GM06990 (cell line): ENCODE results near the gene PRDM2.
A peak's percentile ranks its signal among the peaks of the same experiment; 100 is the strongest.

Experiments
- DNase-seq: peaks from one replicate; pipeline ENCODE4 v3.0.0-alpha.2; 2011; ENCODE audit not compliant: insufficient read length; ENCODE audit errors: extremely low read depth
- H3K27me3 ChIP-seq: replicated peaks from 2 replicates; pipeline ENCODE4 v1.6.0; 2011; ENCODE audit warnings: low read length; ENCODE audit not compliant: control insufficient read depth, insufficient read depth
- H3K36me3 ChIP-seq: 2 replicates; pipeline ENCODE4 v1.5.1; 2011; ENCODE audit warnings: low read length; ENCODE audit not compliant: control insufficient read depth, insufficient read depth
- H3K4me3 ChIP-seq: replicated peaks from 2 replicates; pipeline ENCODE4 v1.5.1; 2011; ENCODE audit warnings: low read depth, mild to moderate bottlenecking, control low read depth, low read length
- CTCF ChIP-seq: IDR thresholded peaks from 2 replicates; pipeline ENCODE4 v1.5.1; 2011; ENCODE audit warnings: low read length, control low read depth, mild to moderate bottlenecking, inconsistent platforms; ENCODE audit not compliant: insufficient read depth, poor library complexity, severe bottlenecking

PRDM2 gene

GRCh38 chr1:13664451-13664850, 35.5 kb upstream of the PRDM2 start:
- Histone ChIP-seq H3K27me3 (no peaks in the 10 kb centered on the region), H3K36me3 (no peaks in the 10 kb centered on the region), H3K4me3 (no peak overlapping the region)
- peak; percentile 30 for DNase-seq
- no peak for TF ChIP-seq CTCF

- no peak for TF ChIP-seq CTCF
- H3K4me3 ChIP-seq, result no peak overlapping the region
- no peaks in the 10 kb centered on the region for H3K27me3 ChIP-seq
- H3K36me3 ChIP-seq, result no peaks in the 10 kb centered on the region
- DNase-seq, result peak; percentile 17
Measured at GRCh38 chr1:13666317-13666716, 33.7 kb upstream of the PRDM2 start.

- Histone ChIP-seq H3K36me3 (no peaks in the 10 kb centered on the region), H3K4me3 (no peak overlapping the region), H3K27me3 (no peaks in the 10 kb centered on the region)
- no peak for TF ChIP-seq CTCF
- DNase-seq, result peak; percentile 63
Measured at GRCh38 chr1:13667691-13668090, 32.3 kb upstream of the PRDM2 start.

GRCh38 chr1:13674377-13674776, 25.6 kb upstream of the PRDM2 start:
- no peak for TF ChIP-seq CTCF
- Histone ChIP-seq H3K27me3 (no peaks in the 10 kb centered on the region), H3K36me3 (no peaks in the 10 kb centered on the region), H3K4me3 (no peak overlapping the region)
- peak; percentile 11 for DNase-seq

- H3K36me3 ChIP-seq, result no peaks in the 10 kb centered on the region
- TF ChIP-seq CTCF, result no peak
- no peak overlapping the region for H3K4me3 ChIP-seq
- no peaks in the 10 kb centered on the region for H3K27me3 ChIP-seq
- no peak for DNase-seq
Measured at GRCh38 chr1:13675151-13675651, 24.8 kb upstream of the PRDM2 start.

- Histone ChIP-seq H3K27me3 (no peaks in the 10 kb centered on the region), H3K4me3 (no peak overlapping the region), H3K36me3 (no peaks in the 10 kb centered on the region)
- no peak for TF ChIP-seq CTCF
- no peak for DNase-seq
Measured at GRCh38 chr1:13677896-13678295, 22.1 kb upstream of the PRDM2 start.
